ACC112 (cell line): ENCODE data around the gene FGF11.
A peak's percentile ranks its signal among the peaks of the same experiment; 100 is the strongest.

Source experiments
- H2AFZ ChIP-seq: fragments of 200-600 bp; sonication (generic); one replicate; pipeline ENCODE4 v1.6.0; 2017; ENCODE audit warnings: antibody characterized with exemption, low read length; ENCODE audit not compliant: unreplicated experiment
- H3K27ac ChIP-seq: fragments of 200-600 bp; sonication (generic); 2 replicates; pipeline ENCODE4 v1.5.1; 2014; ENCODE audit warnings: low read depth, mild to moderate bottlenecking, antibody characterized with exemption, low read length, moderate library complexity
- H3K27me3 ChIP-seq: fragments of 200-600 bp; sonication (generic); 2 replicates; pipeline ENCODE4 v1.6.1; 2014; ENCODE audit warnings: mild to moderate bottlenecking, antibody characterized with exemption, low read length, moderate library complexity, mixed read lengths; ENCODE audit not compliant: insufficient read depth
- H3K36me3 ChIP-seq: fragments of 200-600 bp; sonication (generic); 2 replicates; pipeline ENCODE4 v1.6.1; 2016; ENCODE audit warnings: mild to moderate bottlenecking, antibody characterized with exemption, low read length, moderate library complexity, mixed read lengths; ENCODE audit not compliant: insufficient read depth
- H3K4me1 ChIP-seq: fragments of 200-600 bp; sonication (generic); one replicate; pipeline ENCODE4 v1.6.1; 2016; ENCODE audit warnings: low read length, mixed read lengths; ENCODE audit not compliant: insufficient read depth, unreplicated experiment, control insufficient read depth
- H3K4me3 ChIP-seq: fragments of 200-600 bp; sonication (generic); 2 replicates; pipeline ENCODE4 v1.5.1; 2014; ENCODE audit warnings: mild to moderate bottlenecking, low read depth, low read length
- H3K79me2 ChIP-seq: fragments of 200-600 bp; sonication (generic); one replicate; pipeline ENCODE4 v1.6.0; 2016; ENCODE audit warnings: low read length; ENCODE audit not compliant: control insufficient read depth, unreplicated experiment, insufficient read depth

Gene FGF11

DNA sequence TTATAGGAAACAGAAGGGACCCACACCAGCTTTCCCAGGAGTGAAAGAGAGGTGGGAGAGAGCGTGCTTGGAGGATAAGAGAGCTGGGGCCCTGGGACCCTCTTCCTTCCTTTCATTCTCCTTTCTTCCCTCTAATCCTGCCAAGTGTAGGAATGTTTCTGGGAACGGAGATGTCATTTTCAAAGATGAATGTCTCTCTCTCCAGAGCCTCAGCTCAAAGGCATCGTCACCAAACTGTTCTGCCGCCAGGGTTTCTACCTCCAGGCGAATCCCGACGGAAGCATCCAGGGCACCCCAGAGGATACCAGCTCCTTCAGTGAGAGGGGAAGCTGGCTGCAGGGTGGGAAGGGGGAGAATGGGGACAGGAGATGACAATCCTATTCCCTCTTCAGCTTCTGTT lies 2.0 kb downstream of the FGF11 start:
- Histone ChIP-seq H3K79me2 (no peaks in the 10 kb centered on the region), H2AFZ (no peak overlapping the region), H3K4me3 (peak overlapping the region; percentile 80), H3K36me3 (no peaks in the 10 kb centered on the region), H3K27ac (no peak overlapping the region), H3K4me1 (peaks cover 25% of the 10 kb centered on the region), H3K27me3 (peaks cover 20% of the 10 kb centered on the region)

DNA sequence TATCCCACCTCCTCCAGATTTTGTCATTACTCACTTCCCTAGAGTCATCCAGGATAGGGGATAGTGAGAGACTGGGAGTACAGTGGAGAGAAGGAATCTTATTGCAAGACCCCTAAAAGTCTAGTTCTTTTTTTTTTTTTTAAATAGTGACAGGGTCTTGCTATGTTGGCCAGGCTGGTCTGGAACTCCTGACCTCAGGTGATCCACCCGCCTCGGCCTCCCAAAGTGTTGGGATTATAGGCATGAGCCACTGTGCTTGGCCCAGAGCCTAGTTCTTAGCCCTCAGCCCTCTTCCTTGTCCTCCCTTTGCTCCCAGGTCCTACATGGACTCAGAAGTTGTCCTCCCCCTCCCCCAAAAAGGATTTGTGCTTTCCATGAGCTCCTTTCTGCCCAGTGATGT lies 2.8 kb downstream of the FGF11 start:
- Histone ChIP-seq H3K79me2 (no peaks in the 10 kb centered on the region), H3K27ac (no peak overlapping the region), H3K36me3 (no peaks in the 10 kb centered on the region), H3K4me1 (peaks cover 25% of the 10 kb centered on the region), H2AFZ (no peak overlapping the region), H3K4me3 (no peak overlapping the region), H3K27me3 (peaks cover 29% of the 10 kb centered on the region)

DNA sequence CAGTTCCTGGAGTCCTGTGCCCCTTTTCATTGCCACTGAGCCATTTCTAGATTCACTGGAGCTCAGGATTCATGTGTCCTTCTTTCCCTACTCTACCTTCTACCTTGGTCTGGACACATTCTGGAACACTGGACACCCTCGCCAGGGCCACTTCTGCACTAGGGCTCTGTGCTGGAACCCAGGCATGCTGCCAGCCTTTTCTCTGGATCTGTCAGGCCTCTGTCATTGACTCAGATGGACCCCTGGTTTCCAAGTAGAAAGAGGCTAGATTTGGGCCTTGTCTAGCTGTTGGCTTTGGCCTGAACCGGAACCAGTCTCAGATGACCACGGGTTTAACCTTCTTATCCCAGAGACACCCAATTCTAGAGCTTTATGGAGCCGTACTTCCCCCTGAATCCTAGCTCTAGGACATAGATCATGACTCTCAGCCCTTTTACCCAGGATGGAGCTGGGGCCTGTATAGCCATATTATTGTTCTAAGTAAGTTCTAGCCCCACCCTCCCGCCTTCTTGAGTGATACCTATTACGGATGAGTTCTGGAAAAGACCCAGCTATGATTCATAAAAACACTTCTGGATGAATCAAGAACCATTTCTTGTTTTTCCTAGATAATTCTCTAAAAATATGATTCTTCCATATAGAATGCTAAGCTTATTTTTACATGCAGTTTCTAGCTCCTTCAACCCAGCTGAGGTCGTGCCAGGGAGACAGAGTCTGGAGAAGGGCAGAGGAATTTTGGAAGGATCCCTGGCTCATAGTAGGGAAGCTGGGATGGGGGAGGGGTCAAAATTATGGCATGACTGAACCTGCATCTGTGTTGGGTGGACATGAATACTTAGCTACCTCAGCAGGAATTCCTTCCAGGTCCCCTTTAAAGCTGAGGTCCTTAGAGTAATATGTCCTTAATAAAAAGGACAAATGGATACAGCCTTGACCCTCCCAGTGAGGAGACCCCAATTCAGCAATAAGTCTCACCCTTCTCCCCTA lies 4.5 kb downstream of the FGF11 start:
- peaks cover 22% of the 10 kb centered on the region for H3K27me3 ChIP-seq
- H3K27ac ChIP-seq = no peak overlapping the region
- no peaks in the 10 kb centered on the region for H3K79me2 ChIP-seq
- H3K36me3 ChIP-seq = no peaks in the 10 kb centered on the region
- no peak overlapping the region for H3K4me3 ChIP-seq
- H2AFZ ChIP-seq = no peak overlapping the region
- peaks cover 16% of the 10 kb centered on the region for H3K4me1 ChIP-seq

DNA sequence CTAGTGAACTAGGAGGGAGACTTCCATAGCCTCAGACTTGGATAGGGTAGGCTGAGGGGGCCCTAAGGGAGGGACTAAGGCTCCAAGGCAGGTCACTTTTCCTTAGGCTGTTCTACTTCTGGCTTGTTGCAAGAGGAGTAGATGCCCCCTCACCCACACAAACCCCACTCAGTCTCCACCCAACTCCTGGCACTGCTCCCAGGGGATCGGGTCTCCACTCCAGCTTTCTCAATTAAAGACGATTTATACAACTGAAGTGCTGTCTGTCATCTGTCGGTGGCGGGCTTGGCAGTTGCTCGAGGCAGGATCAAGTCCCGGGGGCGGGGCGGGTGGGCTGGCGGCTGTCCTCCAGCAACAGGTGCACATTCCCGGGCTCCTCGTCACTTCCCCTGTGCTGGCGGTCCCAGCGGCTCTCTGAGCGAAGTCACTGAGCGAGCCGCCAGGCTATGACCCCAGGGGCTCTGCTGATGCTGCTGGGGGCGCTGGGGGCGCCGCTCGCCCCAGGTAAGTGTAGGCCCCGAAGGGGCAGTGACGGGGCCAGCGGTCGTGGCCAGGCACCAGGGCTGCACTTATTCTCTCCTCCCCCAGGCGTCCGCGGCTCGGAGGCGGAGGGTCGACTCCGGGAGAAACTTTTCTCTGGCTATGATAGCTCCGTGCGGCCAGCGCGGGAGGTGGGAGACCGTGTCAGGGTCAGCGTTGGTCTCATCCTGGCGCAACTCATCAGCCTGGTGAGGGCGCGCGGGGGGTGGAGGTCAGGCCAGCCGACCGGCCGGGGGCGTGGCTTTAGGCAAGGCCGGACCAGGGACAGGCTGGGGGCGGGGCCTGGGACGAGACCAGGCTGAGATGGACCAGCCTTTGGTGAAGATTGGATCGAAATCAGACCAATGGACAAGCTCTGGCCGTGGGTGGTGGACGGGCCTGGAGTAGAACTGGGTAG lies 5.6 kb downstream of the FGF11 start, which contains the start of gene CHRNB1:
TSS of gene CHRNB1 (plus strand) at position 380 of the 937 bp plus-strand sequence. CDS start at position 447, 67 bp downstream.
- H2AFZ ChIP-seq = peak within 1 kb of the TSS; percentile 26
- H3K4me3 ChIP-seq = peak within 1 kb of the TSS; percentile 43
- peaks cover 18% of the 10 kb centered on the region for H3K27me3 ChIP-seq

DNA sequence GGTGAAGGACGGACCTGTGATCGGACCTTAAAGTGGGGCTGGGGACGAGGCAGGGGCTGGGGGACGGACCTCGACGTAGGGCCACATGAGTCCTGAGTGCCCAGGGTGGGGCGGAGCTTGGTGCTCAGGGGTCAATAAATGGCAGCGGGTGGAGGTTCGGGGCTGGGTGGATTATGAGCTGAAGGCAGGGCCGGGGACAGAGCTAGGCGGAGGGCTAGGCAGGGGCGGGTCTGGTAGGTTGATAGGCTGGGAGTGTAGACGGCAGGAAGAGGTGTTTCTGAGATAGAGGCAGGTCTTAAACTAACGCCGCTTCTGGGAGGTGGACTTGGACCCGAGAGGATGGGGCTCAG lies 6.3 kb downstream of the FGF11 start:
- Histone ChIP-seq H3K4me1 (peaks cover 16% of the 10 kb centered on the region), H2AFZ (peak overlapping the region; percentile 23), H3K36me3 (no peaks in the 10 kb centered on the region), H3K27me3 (peaks cover 18% of the 10 kb centered on the region), H3K79me2 (no peaks in the 10 kb centered on the region), H3K27ac (no peak overlapping the region), H3K4me3 (peak overlapping the region; percentile 43)

More for the DNA sequence above, 5.6 kb downstream of the FGF11 start, which contains the start of gene CHRNB1:
- Histone ChIP-seq H3K79me2 (no peaks in the 10 kb centered on the region), H3K36me3 (no peaks in the 10 kb centered on the region), H3K27ac (no peak within 1 kb of the TSS), H3K4me1 (peaks cover 16% of the 10 kb centered on the region)

DNA sequence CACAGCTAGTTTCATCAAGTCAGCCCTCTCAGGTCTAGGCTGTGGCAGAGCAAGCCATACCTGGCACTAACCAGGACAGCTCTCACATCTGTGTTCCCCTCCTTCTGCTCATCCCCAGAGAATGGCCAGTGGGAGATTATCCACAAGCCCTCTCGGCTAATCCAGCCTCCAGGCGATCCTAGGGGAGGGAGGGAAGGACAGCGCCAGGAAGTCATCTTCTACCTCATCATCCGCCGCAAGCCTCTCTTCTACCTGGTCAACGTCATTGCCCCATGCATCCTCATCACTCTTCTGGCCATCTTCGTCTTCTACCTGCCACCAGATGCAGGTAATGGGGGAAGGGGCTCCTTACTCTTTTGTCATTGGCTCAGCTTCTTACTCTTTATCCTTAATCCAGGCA lies 9.1 kb downstream of the FGF11 start:
- Histone ChIP-seq H3K36me3 (no peaks in the 10 kb centered on the region), H3K27ac (no peak overlapping the region), H2AFZ (no peak overlapping the region), H3K27me3 (peaks cover 18% of the 10 kb centered on the region), H3K79me2 (no peaks in the 10 kb centered on the region), H3K4me1 (peaks cover 15% of the 10 kb centered on the region), H3K4me3 (no peak overlapping the region)

DNA sequence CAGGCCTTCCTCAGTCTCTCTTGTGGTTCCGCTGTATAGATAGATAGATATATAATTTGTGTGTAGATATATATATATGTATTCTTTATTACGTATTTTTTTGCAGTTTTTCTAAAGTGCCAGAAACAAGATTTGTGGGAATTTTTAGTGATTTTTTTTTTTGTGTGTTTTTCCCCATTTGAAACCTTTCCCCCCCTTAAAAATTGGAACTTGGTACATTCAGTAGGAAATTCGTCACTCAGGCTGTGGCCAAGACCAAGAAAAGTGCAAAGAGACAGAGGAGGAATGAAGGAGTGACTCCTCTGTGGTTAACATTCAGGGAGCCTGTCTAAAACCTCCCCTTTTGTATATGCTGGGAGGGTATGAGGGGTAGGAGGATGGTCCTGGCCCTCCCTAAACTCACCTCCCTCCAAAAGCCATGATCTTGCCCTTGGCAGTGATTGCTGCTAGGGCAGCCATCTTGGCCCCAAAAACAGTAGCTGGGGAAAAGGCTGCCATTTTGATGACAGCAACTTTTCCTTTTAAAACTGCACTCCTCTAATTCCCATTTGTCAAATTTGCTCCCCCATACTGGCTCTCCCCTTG lies 20.7 kb downstream of the FGF11 start:
- no peaks in the 10 kb centered on the region for H3K79me2 ChIP-seq
- H3K4me1 ChIP-seq = no peaks in the 10 kb centered on the region
- no peaks in the 10 kb centered on the region for H3K27me3 ChIP-seq
- no peak overlapping the region for H3K4me3 ChIP-seq
- no peak overlapping the region for H2AFZ ChIP-seq
- no peak overlapping the region for H3K27ac ChIP-seq
- H3K36me3 ChIP-seq = no peaks in the 10 kb centered on the region

DNA sequence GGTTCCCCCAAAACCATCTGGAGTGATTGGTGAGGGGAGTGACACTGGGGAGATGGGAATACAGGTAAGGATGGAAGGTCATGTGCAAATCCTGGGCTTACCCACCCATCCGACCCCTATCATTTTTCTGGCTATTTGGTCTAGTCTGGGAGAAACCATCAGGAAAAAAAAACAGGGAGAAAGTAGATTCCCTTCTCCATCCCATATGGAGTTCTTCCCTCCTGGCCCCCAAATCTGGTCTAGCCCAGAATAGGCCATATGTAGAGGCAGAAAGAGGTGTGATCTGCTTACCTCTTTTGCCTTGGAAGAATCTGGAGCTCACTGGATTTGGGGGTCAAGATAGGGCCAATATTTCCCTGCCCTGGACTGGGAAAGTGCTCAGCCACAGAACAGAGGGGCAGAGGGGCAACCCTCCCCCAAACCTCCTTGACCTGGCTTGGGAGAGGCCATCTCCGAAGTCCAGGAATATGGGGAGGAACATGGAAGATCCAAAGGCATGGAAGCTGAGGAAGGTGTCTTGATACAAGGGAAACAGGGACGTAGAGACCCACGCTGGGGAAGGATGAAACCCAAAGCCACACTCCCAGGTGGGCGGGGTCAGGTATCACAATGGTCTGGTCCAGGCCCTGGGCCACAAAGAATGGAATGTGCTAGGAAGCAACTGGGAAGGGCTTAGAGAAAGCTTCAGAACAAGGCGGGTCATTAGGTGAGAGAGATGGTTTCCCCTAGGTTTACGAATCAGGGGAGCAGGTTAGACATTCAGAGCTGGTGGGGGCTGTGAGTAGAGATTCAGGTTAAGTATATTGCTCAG lies 21.7 kb downstream of the FGF11 start:
- H3K4me1 ChIP-seq = no peaks in the 10 kb centered on the region
- no peak overlapping the region for H3K27ac ChIP-seq
- H3K27me3 ChIP-seq = no peaks in the 10 kb centered on the region
- H3K79me2 ChIP-seq = no peaks in the 10 kb centered on the region
- H2AFZ ChIP-seq = no peak overlapping the region
- H3K4me3 ChIP-seq = no peak overlapping the region
- no peaks in the 10 kb centered on the region for H3K36me3 ChIP-seq

DNA sequence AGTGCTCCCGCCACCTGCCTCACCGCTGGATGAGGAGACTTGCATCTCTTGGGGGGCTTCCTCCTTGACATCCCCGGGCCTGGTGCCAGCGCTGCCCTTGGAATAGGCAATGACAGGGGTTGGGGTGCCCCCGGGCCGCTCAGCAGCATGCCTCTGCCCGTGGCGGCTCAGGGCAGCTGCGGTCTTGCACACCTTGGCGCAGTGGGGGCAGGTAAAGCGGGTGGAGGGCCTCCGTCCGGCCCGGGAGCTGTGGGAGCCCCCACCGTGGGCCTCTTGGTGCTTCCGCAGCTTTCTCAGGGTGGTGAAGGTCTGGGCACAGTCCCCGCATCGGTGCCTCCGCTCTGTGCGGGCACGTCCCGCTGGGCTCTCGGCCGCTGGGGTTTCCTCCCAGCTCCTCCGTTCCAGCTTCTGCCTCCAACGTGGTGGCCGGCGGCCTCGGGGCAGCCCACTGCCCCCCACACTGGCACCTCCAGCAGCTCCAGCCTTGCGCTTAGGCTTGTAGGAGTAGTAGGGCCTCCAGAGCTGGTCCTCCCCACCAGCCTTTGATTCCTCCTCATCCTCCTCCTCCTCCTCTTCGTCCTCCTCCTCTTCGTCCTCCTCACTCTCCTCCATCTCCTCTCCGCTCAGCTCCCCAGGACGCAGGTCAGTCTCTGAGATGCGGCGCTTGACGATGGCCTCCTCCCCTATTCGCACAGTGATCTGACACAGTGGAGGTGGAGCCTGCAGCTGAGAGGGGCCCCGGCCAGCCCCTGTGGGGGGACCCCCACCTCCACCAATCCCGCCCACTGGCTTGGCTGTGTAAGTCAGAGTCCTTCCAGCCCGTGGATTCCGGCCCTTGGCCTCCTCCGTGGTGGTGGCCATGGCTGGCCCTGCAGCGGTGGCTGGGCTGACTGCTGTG lies 23.4 kb downstream of the FGF11 start:
- no peak overlapping the region for H3K27ac ChIP-seq
- no peaks in the 10 kb centered on the region for H3K27me3 ChIP-seq
- H3K79me2 ChIP-seq = peaks cover 3% of the 10 kb centered on the region
- no peak overlapping the region for H2AFZ ChIP-seq
- no peak overlapping the region for H3K4me3 ChIP-seq
- H3K4me1 ChIP-seq = peaks cover 12% of the 10 kb centered on the region
- H3K36me3 ChIP-seq = no peaks in the 10 kb centered on the region; the same call in 1 of the 2 replicates
